SU-DHL-6 (cell line): ENCODE data around the gene IFI27L1.

ENCODE experiments used
- H2AFZ ChIP-seq: fragments of 200-600 bp; sonication (generic); 2 replicates; pipeline ENCODE4 v1.6.1; 2014; ENCODE audit warnings: low read depth, mild to moderate bottlenecking, moderate library complexity, mixed read lengths, antibody characterized with exemption, low read length; ENCODE audit not compliant: severe bottlenecking
- H3F3A ChIP-seq: fragments of 200-600 bp; shearing (Covaris generic); 2 replicates; pipeline ENCODE4 v1.6.0; 2016; ENCODE audit warnings: antibody characterized with exemption, mild to moderate bottlenecking; ENCODE audit not compliant: insufficient read depth
- H3K27ac ChIP-seq: fragments of 200-600 bp; sonication (generic); 2 replicates; pipeline ENCODE4 v1.5.1; 2016; ENCODE audit warnings: low read depth, mild to moderate bottlenecking, low read length, moderate library complexity, mixed read lengths
- H3K27me3 ChIP-seq: fragments of 200-600 bp; sonication (generic), shearing (Covaris generic); 2 replicates; pipeline ENCODE4 v1.6.0; 2014; ENCODE audit warnings: mild to moderate bottlenecking, low read length
- H3K36me3 ChIP-seq: fragments of 200-600 bp; sonication (generic); 2 replicates; pipeline ENCODE4 v1.6.1; 2014; ENCODE audit warnings: mild to moderate bottlenecking, low read length, mixed read lengths
- H3K4me2 ChIP-seq: fragments of 300-600, 200-600 bp; shearing (Covaris generic), sonication (generic); 2 replicates; pipeline ENCODE4 v1.6.0; 2014; ENCODE audit warnings: low read length, low read depth, mild to moderate bottlenecking; ENCODE audit not compliant: poor library complexity, severe bottlenecking
- H3K4me3 ChIP-seq: fragments of 200-600 bp; sonication (generic); 2 replicates; pipeline ENCODE4 v1.5.1; 2014; ENCODE audit warnings: antibody characterized with exemption, low read length, mild to moderate bottlenecking, mixed read lengths; ENCODE audit not compliant: insufficient read depth, poor library complexity, severe bottlenecking
- H3K79me2 ChIP-seq: fragments of 200-600 bp; sonication (generic); 2 replicates; pipeline ENCODE4 v1.6.1; 2014; ENCODE audit warnings: mild to moderate bottlenecking, low read length, moderate library complexity; ENCODE audit not compliant: insufficient read depth
- H3K9ac ChIP-seq: fragments of 200-600 bp; sonication (generic); 2 replicates; pipeline ENCODE4 v1.7.0; 2014; ENCODE audit warnings: mild to moderate bottlenecking, low read length
- H3K9me2 ChIP-seq: fragments of 200-600 bp; sonication (generic); replicated peaks from 2 replicates; pipeline ENCODE4 v1.6.1; 2014; ENCODE audit warnings: low read length; ENCODE audit not compliant: insufficient read depth
- H3K9me3 ChIP-seq: fragments of 200-600 bp; sonication (generic); 2 replicates; pipeline ENCODE4 v1.6.1; 2014; ENCODE audit warnings: low read length, mixed read lengths; ENCODE audit not compliant: insufficient read depth
- H4K20me1 ChIP-seq: fragments of 200-600 bp; sonication (generic); 2 replicates; pipeline ENCODE4 v1.6.1; 2014; ENCODE audit warnings: low read depth, mild to moderate bottlenecking, antibody characterized with exemption, low read length, moderate library complexity, mixed read lengths
- CTCF ChIP-seq: fragments of 200-600 bp; sonication (generic); IDR thresholded peaks from one replicate; pipeline ENCODE4 v1.5.1; 2017; ENCODE audit warnings: antibody characterized with exemption, mild to moderate bottlenecking, low read length, moderate library complexity; ENCODE audit not compliant: insufficient read depth, poor library complexity, severe bottlenecking
- EZH2phosphoT487 ChIP-seq: fragments of 200-600 bp; sonication (generic), shearing (Covaris generic); conservative IDR thresholded peaks from 2 replicates; pipeline ENCODE4 v1.6.1; 2018; ENCODE audit warnings: mild to moderate bottlenecking, antibody characterized with exemption, low read length, moderate library complexity, mixed read lengths

IFI27L1 gene

GRCh38 chr14:94052662-94053061 lies 28.4 kb upstream of the IFI27L1 start:
- no peaks in the 10 kb centered on the region for H3K27me3 ChIP-seq
- no peak overlapping the region for H3K4me3 ChIP-seq
- peaks cover 18% of the 10 kb centered on the region; the same call in 1 of the 2 replicates for H3K36me3 ChIP-seq
- no peak for TF ChIP-seq EZH2phosphoT487
- no peak for TF ChIP-seq CTCF
- no peaks in the 10 kb centered on the region; the same call in 1 of the 2 replicates for H3K79me2 ChIP-seq
- H3F3A ChIP-seq = no peaks in the 10 kb centered on the region
- no peaks in the 10 kb centered on the region for H3K9me3 ChIP-seq
- H3K27ac ChIP-seq = no peak overlapping the region
- H4K20me1 ChIP-seq = no peaks in the 10 kb centered on the region
- H2AFZ ChIP-seq = no peak overlapping the region
- no peak overlapping the region for H3K9ac ChIP-seq
- no peaks in the 10 kb centered on the region for H3K9me2 ChIP-seq
- H3K4me2 ChIP-seq = no peak overlapping the region

GRCh38 chr14:94054401-94054800 lies 26.7 kb upstream of the IFI27L1 start:
- H3K27me3 ChIP-seq = no peaks in the 10 kb centered on the region
- H3K9ac ChIP-seq = no peak overlapping the region
- no peak overlapping the region for H3K4me3 ChIP-seq
- H3K27ac ChIP-seq = no peak overlapping the region
- no peaks in the 10 kb centered on the region; the same call in 1 of the 2 replicates for H3K79me2 ChIP-seq
- peaks cover 28% of the 10 kb centered on the region; the same call in 1 of the 2 replicates for H3K36me3 ChIP-seq
- no peaks in the 10 kb centered on the region for H3K9me3 ChIP-seq
- H3F3A ChIP-seq = no peaks in the 10 kb centered on the region
- no peak overlapping the region for H2AFZ ChIP-seq
- H3K9me2 ChIP-seq = no peaks in the 10 kb centered on the region
- no peak overlapping the region for H3K4me2 ChIP-seq
- H4K20me1 ChIP-seq = no peaks in the 10 kb centered on the region
- no peak for TF ChIP-seq EZH2phosphoT487
- TF ChIP-seq CTCF = no peak

DNA sequence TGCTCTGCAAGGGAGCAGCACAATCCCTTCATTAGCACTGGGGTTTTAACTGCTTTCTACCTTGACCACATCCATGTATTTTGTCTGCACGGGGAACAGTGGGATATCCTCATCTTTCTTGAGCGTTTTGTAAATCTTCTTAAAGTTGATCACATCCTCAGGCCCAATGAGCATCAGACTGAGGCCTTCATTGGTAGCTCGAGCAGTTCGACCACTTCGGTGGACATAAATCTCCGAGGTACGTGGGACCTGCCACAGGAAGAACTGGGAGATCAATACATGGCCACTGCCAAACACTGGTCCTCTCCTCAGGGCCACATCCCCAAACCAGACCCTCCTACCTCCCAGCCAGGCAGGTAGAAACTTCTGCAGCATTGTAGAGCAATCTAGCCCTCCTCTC lies 26.2 kb upstream of the IFI27L1 start:
- Histone ChIP-seq H3K9me2 (no peaks in the 10 kb centered on the region), H3K36me3 (peaks cover 31% of the 10 kb centered on the region; the same call in 1 of the 2 replicates), H4K20me1 (no peaks in the 10 kb centered on the region), H3F3A (no peaks in the 10 kb centered on the region), H3K9me3 (no peaks in the 10 kb centered on the region), H3K79me2 (peaks cover 3% of the 10 kb centered on the region; the same call in 1 of the 2 replicates), H2AFZ (no peak overlapping the region), H3K27ac (no peak overlapping the region), H3K4me3 (no peak overlapping the region), H3K4me2 (no peak overlapping the region), H3K9ac (no peak overlapping the region), H3K27me3 (no peaks in the 10 kb centered on the region)
- TF ChIP-seq EZH2phosphoT487 (no peak), CTCF (no peak)
